GM12801 (cell line): ENCODE data around the gene HABP4.

Experiments used
- CTCF ChIP-seq: IDR thresholded peaks from one replicate; pipeline ENCODE4 v1.5.1; 2011; ENCODE audit warnings: control low read depth; ENCODE audit not compliant: insufficient read length; ENCODE audit errors: extremely low read depth

The HABP4 gene

GRCh38 chr9:96489482-96489979 lies 39.6 kb downstream of the HABP4 start:
- TF ChIP-seq CTCF, result no peak

- no peak for TF ChIP-seq CTCF
These were observed 40.6 kb downstream of the HABP4 start for GRCh38 chr9:96490534-96491078.

GRCh38 chr9:96491079-96491879 lies 41.3 kb downstream of the HABP4 start:
- TF ChIP-seq CTCF, result no peak

GRCh38 chr9:96491880-96492525 lies 42.0 kb downstream of the HABP4 start:
- no peak for TF ChIP-seq CTCF

- no peak for TF ChIP-seq CTCF
These were observed 43.1 kb downstream of the HABP4 start for GRCh38 chr9:96492993-96493531.

- no peak for TF ChIP-seq CTCF
These were observed 43.8 kb downstream of the HABP4 start for GRCh38 chr9:96493757-96494156.

- TF ChIP-seq CTCF, result no peak
These were observed 44.3 kb downstream of the HABP4 start for GRCh38 chr9:96494215-96494800.
